Body of pancreas (tissue), 4 donors: ENCODE results near the gene FAM228B.

Source experiments
- POLR2A ChIP-seq, 3 donors: fragments of 450-650 bp; IDR thresholded peaks; one replicate each; pipeline ENCODE4 v1.6.1; 2016; ENCODE audit warnings: antibody characterized with exemption in 3 of 3, mild to moderate bottlenecking in 2 of 3
- TF ChIP-seq, protein P1 (sequence below), 7 experiments: fragments of 450-650 bp in 4 of 7; fragments of 200-600 bp in 3 of 7; sonication (generic) in 3 of 7; IDR thresholded peaks; one replicate each; pipeline ENCODE4 v1.5.1; 2016 to 2019; ENCODE audit warnings: antibody characterized with exemption in 7 of 7

- no peak for TF ChIP-seq POLR2A (IDR thresholded peaks at IDR 0.05)
- TF ChIP-seq, protein P1, sequence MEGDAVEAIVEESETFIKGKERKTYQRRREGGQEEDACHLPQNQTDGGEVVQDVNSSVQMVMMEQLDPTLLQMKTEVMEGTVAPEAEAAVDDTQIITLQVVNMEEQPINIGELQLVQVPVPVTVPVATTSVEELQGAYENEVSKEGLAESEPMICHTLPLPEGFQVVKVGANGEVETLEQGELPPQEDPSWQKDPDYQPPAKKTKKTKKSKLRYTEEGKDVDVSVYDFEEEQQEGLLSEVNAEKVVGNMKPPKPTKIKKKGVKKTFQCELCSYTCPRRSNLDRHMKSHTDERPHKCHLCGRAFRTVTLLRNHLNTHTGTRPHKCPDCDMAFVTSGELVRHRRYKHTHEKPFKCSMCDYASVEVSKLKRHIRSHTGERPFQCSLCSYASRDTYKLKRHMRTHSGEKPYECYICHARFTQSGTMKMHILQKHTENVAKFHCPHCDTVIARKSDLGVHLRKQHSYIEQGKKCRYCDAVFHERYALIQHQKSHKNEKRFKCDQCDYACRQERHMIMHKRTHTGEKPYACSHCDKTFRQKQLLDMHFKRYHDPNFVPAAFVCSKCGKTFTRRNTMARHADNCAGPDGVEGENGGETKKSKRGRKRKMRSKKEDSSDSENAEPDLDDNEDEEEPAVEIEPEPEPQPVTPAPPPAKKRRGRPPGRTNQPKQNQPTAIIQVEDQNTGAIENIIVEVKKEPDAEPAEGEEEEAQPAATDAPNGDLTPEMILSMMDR (IDR thresholded peaks at IDR 0.05): no peak
These were observed 49.5 kb upstream of the FAM228B start for GRCh38 chr2:24073816-24074215.
